KMS-11 (cell line): ENCODE measurements around the gene MLPH.

Experiments
- H2AFZ ChIP-seq: fragments of 200-600 bp; sonication (generic); 2 replicates; pipeline ENCODE4 v1.6.1; 2016; ENCODE audit warnings: antibody characterized with exemption, mixed run types, low read depth
- H3K27ac ChIP-seq: fragments of 200-600 bp; sonication (generic); 2 replicates; pipeline ENCODE4 v1.6.1; 2016; ENCODE audit warnings: mild to moderate bottlenecking, mixed run types
- H3K27me3 ChIP-seq: fragments of 200-600 bp; sonication (generic); 2 replicates; pipeline ENCODE4 v1.6.1; 2017; ENCODE audit warnings: mild to moderate bottlenecking, low read depth, mixed run types, moderate library complexity; ENCODE audit not compliant: insufficient read depth
- H3K36me3 ChIP-seq: fragments of 200-600 bp; sonication (generic); 2 replicates; pipeline ENCODE4 v1.6.1; 2017; ENCODE audit warnings: mild to moderate bottlenecking, mixed run types; ENCODE audit not compliant: insufficient read depth
- H3K4me1 ChIP-seq: fragments of 200-600 bp; sonication (generic); 2 replicates; pipeline ENCODE4 v1.6.1; 2016; ENCODE audit warnings: mild to moderate bottlenecking, low read depth, mixed run types; ENCODE audit not compliant: poor library complexity, severe bottlenecking
- H3K4me2 ChIP-seq: fragments of 200-600 bp; sonication (generic); 2 replicates; pipeline ENCODE4 v1.7.0; 2016; ENCODE audit warnings: mild to moderate bottlenecking, mixed run types
- H3K4me3 ChIP-seq: fragments of 200-600 bp; sonication (generic); IDR thresholded peaks from 2 replicates; pipeline ENCODE4 v1.6.1; 2017; ENCODE audit warnings: low read depth, low read length, mixed read lengths; ENCODE audit not compliant: insufficient read depth
- H3K79me2 ChIP-seq: fragments of 200-600 bp; sonication (generic); 2 replicates; pipeline ENCODE4 v1.6.1; 2016; ENCODE audit warnings: low read depth, mixed run types; ENCODE audit not compliant: insufficient read depth
- H3K9ac ChIP-seq: fragments of 200-600 bp; sonication (generic); 2 replicates; pipeline ENCODE4 v1.6.1; 2016; ENCODE audit warnings: mild to moderate bottlenecking, mixed run types
- H4K20me1 ChIP-seq: fragments of 200-600 bp; sonication (generic); 2 replicates; pipeline ENCODE4 v1.6.1; 2016; ENCODE audit warnings: mild to moderate bottlenecking, mixed run types; ENCODE audit not compliant: insufficient read depth
- TF ChIP-seq, protein P1 (sequence below): fragments of 200-600 bp; sonication (generic); conservative IDR thresholded peaks from 2 replicates; pipeline ENCODE4 v1.6.1; 2017; ENCODE audit warnings: low read depth, mild to moderate bottlenecking, antibody characterized with exemption, low read length, moderate library complexity, mixed read lengths

The MLPH gene

GRCh38 chr2:237508361-237508760 is 21.3 kb downstream of the MLPH start:
- no peak overlapping the region for H2AFZ ChIP-seq
- no peak overlapping the region for H3K9ac ChIP-seq
- TF ChIP-seq, protein P1, sequence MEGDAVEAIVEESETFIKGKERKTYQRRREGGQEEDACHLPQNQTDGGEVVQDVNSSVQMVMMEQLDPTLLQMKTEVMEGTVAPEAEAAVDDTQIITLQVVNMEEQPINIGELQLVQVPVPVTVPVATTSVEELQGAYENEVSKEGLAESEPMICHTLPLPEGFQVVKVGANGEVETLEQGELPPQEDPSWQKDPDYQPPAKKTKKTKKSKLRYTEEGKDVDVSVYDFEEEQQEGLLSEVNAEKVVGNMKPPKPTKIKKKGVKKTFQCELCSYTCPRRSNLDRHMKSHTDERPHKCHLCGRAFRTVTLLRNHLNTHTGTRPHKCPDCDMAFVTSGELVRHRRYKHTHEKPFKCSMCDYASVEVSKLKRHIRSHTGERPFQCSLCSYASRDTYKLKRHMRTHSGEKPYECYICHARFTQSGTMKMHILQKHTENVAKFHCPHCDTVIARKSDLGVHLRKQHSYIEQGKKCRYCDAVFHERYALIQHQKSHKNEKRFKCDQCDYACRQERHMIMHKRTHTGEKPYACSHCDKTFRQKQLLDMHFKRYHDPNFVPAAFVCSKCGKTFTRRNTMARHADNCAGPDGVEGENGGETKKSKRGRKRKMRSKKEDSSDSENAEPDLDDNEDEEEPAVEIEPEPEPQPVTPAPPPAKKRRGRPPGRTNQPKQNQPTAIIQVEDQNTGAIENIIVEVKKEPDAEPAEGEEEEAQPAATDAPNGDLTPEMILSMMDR = no peak
- H3K36me3 ChIP-seq = no peaks in the 10 kb centered on the region
- no peaks in the 10 kb centered on the region for H4K20me1 ChIP-seq
- peaks cover 3% of the 10 kb centered on the region for H3K4me1 ChIP-seq
- H3K27ac ChIP-seq = no peak overlapping the region
- H3K79me2 ChIP-seq = no peaks in the 10 kb centered on the region
- H3K4me2 ChIP-seq = no peak overlapping the region
- no peaks in the 10 kb centered on the region for H3K27me3 ChIP-seq
- no peak overlapping the region for H3K4me3 ChIP-seq

GRCh38 chr2:237509151-237509550 is 22.1 kb downstream of the MLPH start:
- Histone ChIP-seq H3K27ac (no peak overlapping the region), H3K79me2 (no peaks in the 10 kb centered on the region), H3K9ac (no peak overlapping the region), H3K4me1 (peaks cover 3% of the 10 kb centered on the region), H3K4me2 (no peak overlapping the region), H3K36me3 (no peaks in the 10 kb centered on the region), H3K4me3 (no peak overlapping the region), H4K20me1 (no peaks in the 10 kb centered on the region), H2AFZ (no peak overlapping the region), H3K27me3 (no peaks in the 10 kb centered on the region)
- TF ChIP-seq, protein P1 = no peak

GRCh38 chr2:237509905-237510304 is 22.9 kb downstream of the MLPH start:
- Histone ChIP-seq H3K27me3 (no peaks in the 10 kb centered on the region), H3K79me2 (no peaks in the 10 kb centered on the region), H3K4me2 (no peak overlapping the region), H3K9ac (no peak overlapping the region), H4K20me1 (no peaks in the 10 kb centered on the region), H2AFZ (no peak overlapping the region), H3K27ac (no peak overlapping the region), H3K36me3 (no peaks in the 10 kb centered on the region), H3K4me1 (peaks cover 9% of the 10 kb centered on the region), H3K4me3 (no peak overlapping the region)
- TF ChIP-seq, protein P1 = no peak

DNA sequence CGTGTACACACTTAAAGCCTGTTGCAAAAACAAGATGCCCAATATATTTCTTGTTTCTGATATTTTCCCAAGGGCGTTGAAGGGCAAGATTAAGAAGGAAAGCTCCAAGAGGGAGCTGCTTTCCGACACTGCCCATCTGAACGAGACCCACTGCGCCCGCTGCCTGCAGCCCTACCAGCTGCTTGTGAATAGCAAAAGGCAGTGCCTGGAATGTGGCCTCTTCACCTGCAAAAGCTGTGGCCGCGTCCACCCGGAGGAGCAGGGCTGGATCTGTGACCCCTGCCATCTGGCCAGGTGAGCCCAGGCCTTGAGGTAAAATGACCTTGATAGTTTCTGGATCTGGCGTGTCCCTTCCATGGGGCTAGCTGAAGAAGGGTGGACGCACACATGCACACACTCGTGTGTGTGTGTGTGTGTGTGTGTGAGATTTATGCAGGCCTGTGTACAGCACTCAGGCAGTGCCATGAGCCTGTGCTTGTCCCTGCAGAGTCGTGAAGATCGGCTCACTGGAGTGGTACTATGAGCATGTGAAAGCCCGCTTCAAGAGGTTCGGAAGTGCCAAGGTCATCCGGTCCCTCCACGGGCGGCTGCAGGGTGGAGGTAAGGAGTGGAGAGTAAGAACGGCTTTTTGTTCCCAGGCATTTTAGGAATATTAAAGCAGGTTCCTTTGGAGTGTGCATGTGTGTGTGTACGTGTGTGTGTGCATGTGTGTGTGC is 23.6 kb downstream of the MLPH start:
- no peak overlapping the region for H3K4me3 ChIP-seq
- H3K4me1 ChIP-seq = peaks cover 10% of the 10 kb centered on the region
- H3K4me2 ChIP-seq = no peak overlapping the region
- no peaks in the 10 kb centered on the region for H3K27me3 ChIP-seq
- no peaks in the 10 kb centered on the region for H3K36me3 ChIP-seq
- no peaks in the 10 kb centered on the region for H4K20me1 ChIP-seq
- H3K79me2 ChIP-seq = no peaks in the 10 kb centered on the region
- no peak overlapping the region for H2AFZ ChIP-seq
- H3K9ac ChIP-seq = no peak overlapping the region
- TF ChIP-seq, protein P1 = no peak
- no peak overlapping the region for H3K27ac ChIP-seq
